NCI-H146 treated with DMSO at 0.1 percent for 48 hours (cell line): ENCODE data around the gene GRM1.
"Not testable (repeated sequence)": the region's sequence is repeated elsewhere in the genome, so short reads cannot be mapped to it uniquely, and the experiment has no call there.

Experiments
- DNase-seq: peaks from one replicate; lab custom pipeline; 2025; ENCODE audit not compliant: unreplicated experiment; lab: John Stamatoyannopoulos, UW

Gene GRM1

GRCh38 chr6:146269482-146269881 is 240.6 kb downstream of the GRM1 start:
- DNase-seq = no peak

- not testable (repeated sequence) for DNase-seq
Observed at GRCh38 chr6:146271163-146271562, 242.3 kb downstream of the GRM1 start.

GRCh38 chr6:146273490-146273889 is 244.6 kb downstream of the GRM1 start:
- no peak for DNase-seq

GRCh38 chr6:146277142-146277541 is 248.3 kb downstream of the GRM1 start:
- no peak for DNase-seq

GRCh38 chr6:146281651-146282362 is 252.9 kb downstream of the GRM1 start:
- DNase-seq = no peak

GRCh38 chr6:146282837-146283236 is 254.0 kb downstream of the GRM1 start:
- DNase-seq = no peak

GRCh38 chr6:146284311-146284710 is 255.4 kb downstream of the GRM1 start:
- DNase-seq = no peak

GRCh38 chr6:146286961-146287360 is 258.1 kb downstream of the GRM1 start:
- DNase-seq = no peak

GRCh38 chr6:146287691-146288369 is 259.0 kb downstream of the GRM1 start:
- no peak for DNase-seq

GRCh38 chr6:146289816-146290588 is 261.1 kb downstream of the GRM1 start:
- DNase-seq = no peak

- DNase-seq = no peak
Observed at GRCh38 chr6:146290589-146290901, 261.7 kb downstream of the GRM1 start.

GRCh38 chr6:146292506-146292905 is 263.6 kb downstream of the GRM1 start:
- no peak for DNase-seq

- DNase-seq = no peak
Observed at GRCh38 chr6:146295695-146296094, 266.8 kb downstream of the GRM1 start.

- DNase-seq = no peak
Observed at GRCh38 chr6:146297815-146298214, 269.0 kb downstream of the GRM1 start.

- no peak for DNase-seq
Observed at GRCh38 chr6:146300521-146300920, 271.7 kb downstream of the GRM1 start.

- no peak for DNase-seq
Observed at GRCh38 chr6:146301764-146302163, 272.9 kb downstream of the GRM1 start.

GRCh38 chr6:146302994-146303393 is 274.1 kb downstream of the GRM1 start:
- DNase-seq = no peak

- DNase-seq = no peak
Observed at GRCh38 chr6:146304181-146304580, 275.3 kb downstream of the GRM1 start.

GRCh38 chr6:146305092-146305491 is 276.2 kb downstream of the GRM1 start:
- no peak for DNase-seq

- no peak for DNase-seq
Observed at GRCh38 chr6:146305951-146306350, 277.1 kb downstream of the GRM1 start.

- DNase-seq = no peak
Observed at GRCh38 chr6:146310628-146311027, 281.8 kb downstream of the GRM1 start.

- no peak for DNase-seq
Observed at GRCh38 chr6:146311079-146311478, 282.2 kb downstream of the GRM1 start.
